Stimulated activated CD4-positive, alpha-beta T cell treated with anti-CD3 and anti-CD28 coated beads, Interleukin-4, amount 100 ng/mL, for 1 hour (primary cell): ENCODE measurements around the gene TMEM97.
"Not testable (repeated sequence)": the region's sequence is repeated elsewhere in the genome, so short reads cannot be mapped to it uniquely, and the experiment has no call there.

ENCODE experiments used
- DNase-seq: peaks from one replicate; pipeline ENCODE4 v3.0.0-alpha.2; 2020

TMEM97 gene

DNA sequence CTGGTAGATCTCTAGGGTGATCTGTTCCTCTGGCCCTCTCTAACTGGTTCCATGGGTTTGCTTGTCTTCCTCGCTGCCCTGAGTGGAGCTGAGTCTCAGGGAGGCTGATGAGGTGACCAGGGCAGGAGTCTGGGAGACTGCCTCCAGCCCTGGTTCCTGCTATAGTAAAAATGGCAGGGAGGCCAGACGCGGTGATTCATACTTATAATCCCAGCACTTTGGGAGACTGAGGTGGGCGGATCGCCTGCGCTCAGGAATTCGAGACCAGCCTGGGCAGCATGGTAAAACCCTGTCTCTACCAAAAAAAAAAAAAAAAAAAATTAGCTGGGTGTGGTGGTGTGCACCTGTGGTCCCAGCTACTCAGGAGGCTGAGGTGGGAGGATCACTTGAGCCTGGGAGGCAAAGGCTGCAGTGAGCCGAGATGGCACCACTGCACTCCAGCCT lies 19.8 kb downstream of the TMEM97 start:
- not testable (repeated sequence) for DNase-seq

DNA sequence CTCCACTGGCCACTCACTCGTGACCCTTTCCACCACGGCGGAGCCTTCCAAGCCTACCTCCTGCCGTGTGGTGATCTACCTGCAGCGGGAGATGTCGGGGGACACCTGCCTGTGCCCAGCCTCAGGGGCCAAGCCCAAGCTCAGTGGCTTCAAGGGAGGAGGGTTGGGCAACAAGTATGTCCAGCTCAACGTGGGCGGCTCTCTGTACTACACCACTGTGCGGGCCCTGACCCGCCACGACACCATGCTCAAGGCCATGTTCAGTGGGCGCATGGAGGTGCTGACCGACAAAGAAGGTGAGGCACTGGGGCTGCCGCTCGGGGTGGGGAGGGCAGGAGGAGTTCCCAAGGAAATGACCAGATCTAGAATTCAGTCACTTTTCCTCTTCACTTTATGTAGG lies 20.4 kb downstream of the TMEM97 start:
- DNase-seq, result no peak

DNA sequence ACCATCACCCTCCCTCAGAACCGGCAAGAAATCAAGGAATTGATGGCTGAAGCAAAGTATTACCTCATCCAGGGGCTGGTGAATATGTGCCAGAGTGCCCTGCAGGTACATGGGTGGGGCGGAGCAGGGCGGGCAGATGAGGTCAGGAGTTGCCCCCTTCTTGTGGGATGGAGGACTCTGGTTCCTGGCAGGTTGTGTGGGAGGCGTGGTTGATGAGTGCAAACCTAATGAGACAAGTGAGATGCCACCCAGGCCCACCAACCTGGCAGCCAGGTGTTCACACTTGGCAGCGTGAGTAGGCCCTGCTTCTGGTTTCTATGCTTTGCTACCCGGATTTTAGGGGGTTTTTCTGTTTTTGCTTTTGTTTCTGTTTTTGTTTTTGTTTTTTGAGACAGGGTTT lies 21.4 kb downstream of the TMEM97 start:
- no peak for DNase-seq

DNA sequence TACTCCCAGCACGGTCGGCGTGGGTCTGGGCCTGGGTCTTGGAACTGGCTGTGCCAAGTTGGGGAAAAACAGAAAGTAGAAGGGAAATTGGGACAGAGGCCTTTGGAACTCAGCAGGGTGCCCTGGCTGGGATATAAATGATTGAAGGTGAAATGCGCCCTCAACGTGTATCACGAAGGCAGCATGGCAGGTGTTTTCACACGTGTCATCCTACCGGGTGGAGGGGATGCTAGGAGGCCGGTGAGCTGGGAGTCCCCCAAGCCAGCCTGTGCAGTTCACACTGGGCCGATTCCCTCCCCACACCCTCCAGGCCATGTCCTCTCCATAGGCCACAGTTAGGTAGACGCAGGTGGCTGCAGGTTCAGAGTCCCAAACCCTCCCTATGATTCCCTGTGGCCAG lies 22.5 kb downstream of the TMEM97 start:
- no peak for DNase-seq

DNA sequence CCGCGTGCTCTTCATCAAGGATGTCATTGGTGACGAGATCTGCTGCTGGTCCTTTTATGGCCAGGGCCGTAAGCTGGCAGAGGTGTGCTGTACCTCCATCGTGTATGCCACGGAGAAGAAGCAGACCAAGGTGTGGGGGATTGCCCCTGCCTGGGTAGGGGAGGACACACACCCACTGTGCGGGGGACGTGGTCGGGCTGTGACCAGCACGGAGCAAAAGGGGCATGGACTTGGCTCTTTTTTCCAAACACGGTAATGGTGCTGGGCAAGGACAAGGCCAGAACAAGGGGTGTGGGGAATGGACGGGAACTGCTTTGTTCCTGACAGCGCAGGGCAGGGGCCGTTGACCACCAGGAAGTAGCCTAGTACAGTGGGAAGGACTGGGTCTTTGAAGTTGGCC lies 23.3 kb downstream of the TMEM97 start:
- no peak for DNase-seq

DNA sequence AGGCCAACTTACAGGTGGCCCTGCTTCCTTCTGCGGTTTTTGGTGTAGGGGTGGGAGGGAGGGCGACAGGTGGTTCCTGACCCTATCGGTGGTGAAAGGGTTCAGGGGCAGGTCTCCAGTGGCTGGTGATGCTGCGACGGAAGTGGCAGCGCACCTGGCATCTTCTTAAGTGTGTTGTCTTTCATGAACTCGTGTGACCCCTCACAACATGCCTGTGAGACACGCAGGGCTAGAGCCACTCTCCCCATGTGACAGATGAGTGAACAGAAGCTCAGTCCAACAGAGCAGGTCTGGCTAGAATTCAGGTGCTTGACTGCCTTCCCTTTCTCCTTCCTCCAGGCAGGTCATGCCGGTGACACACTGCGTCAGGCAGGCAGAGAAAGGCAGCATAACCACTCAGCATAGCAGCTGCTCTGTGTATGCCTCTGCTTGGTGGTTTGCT lies 24.5 kb downstream of the TMEM97 start:
- DNase-seq, result no peak

DNA sequence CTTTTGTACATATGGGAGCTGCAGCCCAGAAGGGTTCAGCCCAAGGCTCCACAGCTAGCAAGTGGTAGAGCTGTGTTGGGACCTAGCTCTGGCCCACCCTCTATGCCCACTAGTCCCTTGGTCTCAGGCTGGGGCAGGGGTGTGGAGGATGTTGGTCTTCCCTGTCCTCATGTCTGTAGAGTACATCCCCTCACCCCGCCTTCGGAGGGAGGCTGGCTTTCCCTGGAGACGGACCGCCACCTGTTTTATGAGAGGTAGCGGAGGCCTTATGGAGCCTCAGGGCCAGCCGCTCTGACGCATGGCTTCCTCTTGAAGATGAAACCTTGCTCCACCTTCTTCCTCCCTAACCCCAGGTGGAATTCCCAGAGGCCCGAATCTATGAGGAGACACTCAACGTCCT lies 25.0 kb downstream of the TMEM97 start:
- DNase-seq, result no peak

DNA sequence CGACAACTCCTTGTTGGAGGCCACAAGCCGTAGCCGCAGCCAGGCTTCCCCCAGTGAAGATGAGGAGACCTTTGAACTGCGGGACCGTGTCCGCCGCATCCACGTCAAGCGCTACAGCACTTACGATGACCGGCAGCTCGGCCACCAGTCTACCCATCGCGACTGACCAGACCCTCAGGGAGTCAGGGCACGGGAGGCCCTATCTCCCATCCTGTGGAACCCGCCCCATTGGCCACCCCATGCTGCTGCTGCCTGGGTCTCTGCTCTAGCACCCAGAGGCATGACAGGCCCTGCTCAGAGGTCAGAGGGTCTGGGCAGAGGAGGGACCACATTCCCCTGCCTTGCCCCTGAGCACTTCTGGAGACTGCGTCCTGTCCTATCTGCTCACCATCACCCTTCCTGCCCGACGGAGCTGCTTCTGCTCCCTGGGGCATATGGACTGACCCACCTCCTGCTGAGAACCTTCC lies 25.5 kb downstream of the TMEM97 start:
- DNase-seq, result no peak

DNA sequence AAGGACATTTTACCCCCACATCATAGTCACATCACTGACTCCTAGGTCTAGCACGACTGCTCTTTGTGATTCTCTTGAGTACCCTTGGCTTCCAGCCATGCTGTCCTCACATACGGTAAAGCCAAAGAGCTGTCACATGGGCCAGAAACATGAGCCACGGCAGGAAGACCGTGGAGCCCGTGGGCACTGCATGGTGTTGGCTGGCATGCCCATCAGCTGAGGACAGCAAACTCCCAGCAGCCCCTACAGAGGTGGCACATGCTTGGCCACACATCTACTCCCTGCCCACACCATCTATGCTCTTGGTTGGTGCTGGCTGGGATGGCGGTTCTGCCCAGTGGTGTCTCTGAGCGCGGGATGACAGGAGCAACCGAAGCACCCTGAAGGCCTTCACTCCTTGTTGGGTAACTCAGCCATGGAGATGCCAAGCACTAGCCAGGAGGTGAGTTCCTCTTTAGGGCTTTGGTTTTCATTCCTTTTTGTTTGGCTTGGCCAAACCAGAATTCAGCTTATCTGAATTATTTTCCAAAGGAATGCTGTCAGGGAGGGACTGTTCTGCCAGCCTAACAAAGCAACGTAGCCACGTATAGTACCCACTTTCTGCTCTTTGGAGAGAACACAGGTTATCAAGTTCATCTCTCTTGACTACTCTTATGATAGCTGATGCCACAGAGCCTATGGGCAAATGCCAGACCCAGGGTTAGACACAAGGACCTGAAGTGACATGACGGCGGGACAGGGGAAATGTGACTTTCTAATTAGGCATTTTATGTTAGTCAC lies 26.6 kb downstream of the TMEM97 start:
- DNase-seq, result no peak

DNA sequence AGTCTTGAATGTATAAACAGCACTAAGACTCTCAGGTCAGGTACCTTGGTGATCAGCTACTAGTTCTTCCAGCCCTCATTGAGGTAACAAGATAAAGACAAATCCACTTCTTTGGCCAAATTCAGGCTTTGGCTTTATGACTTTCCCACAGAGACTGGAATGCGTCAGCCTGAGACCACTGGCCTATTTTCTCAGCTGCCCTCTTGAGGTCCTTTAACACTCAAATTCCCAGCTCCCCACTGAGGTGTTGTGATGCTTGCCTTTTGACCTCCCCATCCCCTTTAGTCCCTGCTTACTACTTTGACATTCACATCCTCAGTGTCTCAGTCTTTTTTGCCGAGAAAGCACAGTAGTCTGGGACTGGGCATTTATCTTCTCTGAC lies 27.2 kb downstream of the TMEM97 start:
- no peak for DNase-seq

DNA sequence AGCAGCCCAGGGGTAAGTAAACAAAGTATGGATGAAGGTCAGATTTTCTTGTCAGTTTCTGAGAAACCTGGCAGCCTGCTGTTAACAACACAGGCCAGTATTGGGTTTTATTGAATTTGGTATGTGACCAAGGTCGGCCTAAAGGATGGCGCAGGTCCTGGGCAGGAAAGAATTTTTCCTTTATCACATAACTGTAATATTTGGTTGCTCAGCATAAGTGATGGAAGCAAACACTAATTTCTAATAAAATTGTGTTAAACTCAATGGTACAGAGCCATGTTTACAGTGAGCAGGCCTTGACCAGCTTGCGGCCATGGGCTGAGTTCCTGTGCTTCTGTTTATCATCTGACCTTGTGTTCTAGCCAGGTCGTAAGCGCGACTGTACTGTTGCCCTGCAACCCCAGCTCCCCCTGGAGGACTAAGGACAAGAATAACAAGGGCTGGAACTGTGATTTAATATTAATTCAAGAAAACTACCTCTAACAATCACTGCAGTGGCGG lies 27.8 kb downstream of the TMEM97 start:
- DNase-seq, result no peak

DNA sequence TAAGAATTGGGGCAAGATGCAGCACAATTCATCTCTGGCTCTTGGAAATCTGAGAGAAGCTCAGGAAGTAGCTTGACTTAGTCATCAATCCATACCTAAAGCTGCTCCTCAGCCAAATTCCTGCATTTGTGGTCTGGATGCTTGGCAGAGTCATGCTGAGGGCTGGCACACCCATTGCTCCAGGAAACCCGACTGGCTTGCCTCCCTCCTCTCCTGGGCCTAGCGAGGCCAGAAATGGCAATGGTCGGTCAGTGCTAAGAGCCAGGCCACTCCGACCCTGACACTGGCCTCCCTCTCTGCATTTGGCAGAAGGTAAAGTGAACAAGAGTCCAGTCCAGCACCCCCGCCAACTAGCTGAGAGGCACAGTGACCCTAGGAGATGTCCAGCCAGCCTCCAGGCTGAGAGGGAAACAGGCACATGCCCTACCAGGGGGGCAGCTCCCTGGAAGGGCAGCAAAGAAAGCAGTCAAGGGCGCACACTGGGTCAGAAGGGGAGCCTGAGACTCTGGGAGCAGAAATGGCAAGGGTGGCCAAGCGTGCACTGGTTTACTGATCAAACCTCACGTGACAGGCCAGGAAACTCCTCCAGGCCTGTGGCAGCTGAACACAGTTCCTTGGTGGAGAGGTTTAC lies 28.4 kb downstream of the TMEM97 start:
- no peak for DNase-seq

DNA sequence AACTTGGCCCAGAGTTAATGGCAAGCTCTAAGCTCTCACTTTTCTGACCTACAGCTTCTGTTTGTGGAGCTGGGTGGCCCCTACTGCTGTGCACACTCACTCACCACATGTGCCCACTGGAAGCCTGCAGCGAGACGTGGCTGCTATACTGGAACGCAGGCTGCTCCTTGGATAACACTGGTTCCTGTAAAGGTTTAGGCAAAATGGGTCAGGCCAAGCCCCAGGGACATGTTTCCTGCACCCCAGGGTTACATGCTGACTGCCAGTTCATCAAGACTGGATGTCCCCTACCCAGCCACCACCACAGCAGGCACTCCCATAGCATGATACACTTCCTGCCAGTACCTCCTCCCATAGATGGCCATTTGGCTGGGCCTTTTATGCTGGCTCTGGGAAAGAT lies 30.0 kb downstream of the TMEM97 start:
- DNase-seq, result no peak

DNA sequence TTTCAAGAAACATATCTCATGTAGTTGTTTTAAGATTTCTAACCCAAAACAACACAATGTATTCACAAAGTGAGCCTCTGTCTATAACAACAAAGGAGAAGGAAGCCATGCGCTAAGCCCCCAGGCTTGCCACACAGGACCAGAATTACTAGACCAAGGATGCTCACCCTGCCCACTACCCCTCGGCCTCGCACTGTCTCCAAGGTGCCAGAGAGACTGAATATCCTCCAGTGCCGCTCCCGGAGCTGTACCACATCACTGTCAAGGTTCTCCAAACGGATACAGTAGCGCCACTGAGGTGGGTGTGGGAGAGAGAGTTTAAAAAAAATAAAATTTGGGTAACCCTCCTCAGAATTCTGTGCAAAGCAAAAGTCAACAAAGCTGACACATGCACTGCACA lies 31.3 kb downstream of the TMEM97 start:
- no peak for DNase-seq

DNA sequence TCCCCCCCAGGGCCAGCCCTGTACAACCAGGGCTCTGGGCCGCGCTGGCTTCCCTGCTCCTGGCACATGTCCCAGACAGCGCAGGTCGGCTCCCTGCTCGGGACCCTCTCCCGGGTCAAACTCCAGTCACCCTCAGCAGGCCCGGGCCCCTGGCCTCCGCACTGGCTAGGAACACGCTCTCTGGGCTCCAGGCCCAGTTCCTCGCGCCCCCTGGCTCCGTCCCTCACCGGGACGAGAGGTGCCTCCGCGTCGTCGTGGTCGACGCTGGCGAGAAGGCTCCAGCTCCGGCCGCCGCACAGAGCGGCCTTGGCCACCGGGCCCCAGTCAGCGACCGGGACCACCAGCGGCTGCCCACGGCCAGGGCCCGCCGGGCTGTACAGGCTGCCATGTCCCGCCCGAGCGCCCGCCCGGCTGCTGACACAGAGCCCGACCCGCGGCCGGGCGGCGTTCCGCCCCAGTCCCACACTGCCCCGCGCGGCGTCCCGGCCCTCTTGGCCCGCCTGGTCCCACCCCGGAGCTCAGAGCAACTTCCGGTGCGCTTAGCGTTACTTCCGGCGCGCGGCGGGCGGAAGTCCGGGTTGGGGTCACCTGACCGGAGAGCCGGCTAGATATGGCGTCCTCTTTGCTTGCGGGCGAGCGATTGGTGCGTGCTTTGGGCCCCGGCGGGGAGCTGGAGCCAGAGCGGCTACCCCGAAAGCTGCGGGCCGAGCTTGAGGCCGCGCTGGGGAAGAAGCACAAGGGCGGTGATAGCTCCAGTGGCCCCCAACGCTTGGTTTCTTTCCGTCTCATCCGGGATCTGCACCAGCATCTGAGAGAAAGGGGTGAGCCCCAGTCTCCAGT lies 38.3 kb downstream of the TMEM97 start, which contains the start of gene POLDIP2:
Gene POLDIP2, minus strand, starts transcription at position 467 of the 840 bp plus-strand sequence. Its CDS starts 79 bp downstream, at position 388.
- DNase-seq, result peak; percentile 95

DNA sequence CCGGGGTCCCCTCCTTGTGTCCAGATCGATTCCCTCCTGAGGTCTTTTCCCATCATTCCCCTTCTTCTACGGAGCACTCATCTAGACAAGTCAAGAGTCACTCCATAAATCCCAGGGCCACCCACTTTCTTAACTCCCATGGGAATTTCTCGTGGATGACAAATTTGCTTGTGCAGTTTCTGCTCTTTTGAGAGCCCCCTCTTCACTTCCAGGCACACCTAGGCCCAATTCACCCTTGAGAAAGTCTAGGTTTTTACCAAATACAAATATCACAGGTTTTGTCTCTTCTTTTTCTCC lies 38.8 kb downstream of the TMEM97 start:
- no peak for DNase-seq

DNA sequence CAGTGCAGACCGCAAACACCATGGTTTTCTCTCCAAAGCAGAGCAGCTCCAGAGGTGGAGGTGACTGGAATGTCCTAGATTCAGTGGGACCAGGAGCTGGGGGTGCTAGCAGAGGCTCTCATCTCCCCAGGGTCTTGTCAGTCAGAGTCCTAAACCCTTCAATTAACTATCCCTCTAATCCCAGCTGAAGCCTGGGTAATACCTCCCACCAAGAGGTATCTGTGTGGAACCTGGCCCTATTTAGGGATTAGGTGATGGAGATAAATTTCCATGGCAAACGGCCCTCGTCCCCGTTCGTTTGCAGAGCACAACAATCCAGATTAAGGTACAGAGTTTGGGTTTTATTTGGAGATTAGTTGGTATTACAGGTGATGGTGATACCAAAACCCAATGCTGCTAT lies 44.2 kb downstream of the TMEM97 start:
- DNase-seq, result no peak

DNA sequence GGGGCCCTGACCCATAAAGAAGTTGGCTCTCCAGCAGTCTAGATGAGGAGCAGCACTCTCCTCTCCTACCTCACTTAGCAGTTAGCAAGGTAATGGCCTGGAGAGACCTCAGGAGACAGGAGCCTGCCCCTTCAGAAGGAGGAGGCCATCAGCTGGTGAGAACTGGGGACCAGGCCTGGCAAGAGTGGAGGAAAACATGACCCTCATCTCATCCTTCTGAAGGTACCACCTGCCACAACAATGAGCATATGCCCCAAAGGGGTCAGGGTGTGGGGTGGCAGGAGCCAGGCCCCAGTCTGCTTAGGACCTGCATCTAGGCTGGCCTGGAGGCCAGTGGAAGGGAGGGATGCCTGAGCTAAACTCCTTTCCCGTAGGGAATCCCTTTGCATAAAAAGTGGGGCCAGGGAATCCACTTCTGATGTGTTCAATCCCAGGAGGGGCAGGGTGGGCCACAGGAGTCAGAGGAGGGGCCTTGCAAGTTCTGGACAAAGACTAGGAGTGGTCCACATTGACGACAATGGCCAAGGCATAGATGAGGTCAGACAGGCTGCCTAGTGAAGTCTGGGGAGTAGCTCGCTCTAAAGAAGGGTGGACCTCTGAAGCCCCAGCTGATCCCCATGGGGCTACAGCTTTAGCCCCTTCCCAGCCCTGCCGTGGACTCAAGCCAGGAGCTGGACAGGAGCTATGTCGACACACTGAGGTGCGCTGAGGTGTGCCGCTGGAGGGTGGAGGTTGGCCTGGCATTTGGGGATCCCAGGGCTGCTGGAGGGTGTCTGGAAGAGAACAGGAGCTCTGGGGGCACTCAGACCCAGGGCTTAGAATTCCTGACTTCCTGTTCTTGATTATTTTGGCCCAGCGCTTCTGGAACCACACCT lies 45.0 kb downstream of the TMEM97 start:
- no peak for DNase-seq

DNA sequence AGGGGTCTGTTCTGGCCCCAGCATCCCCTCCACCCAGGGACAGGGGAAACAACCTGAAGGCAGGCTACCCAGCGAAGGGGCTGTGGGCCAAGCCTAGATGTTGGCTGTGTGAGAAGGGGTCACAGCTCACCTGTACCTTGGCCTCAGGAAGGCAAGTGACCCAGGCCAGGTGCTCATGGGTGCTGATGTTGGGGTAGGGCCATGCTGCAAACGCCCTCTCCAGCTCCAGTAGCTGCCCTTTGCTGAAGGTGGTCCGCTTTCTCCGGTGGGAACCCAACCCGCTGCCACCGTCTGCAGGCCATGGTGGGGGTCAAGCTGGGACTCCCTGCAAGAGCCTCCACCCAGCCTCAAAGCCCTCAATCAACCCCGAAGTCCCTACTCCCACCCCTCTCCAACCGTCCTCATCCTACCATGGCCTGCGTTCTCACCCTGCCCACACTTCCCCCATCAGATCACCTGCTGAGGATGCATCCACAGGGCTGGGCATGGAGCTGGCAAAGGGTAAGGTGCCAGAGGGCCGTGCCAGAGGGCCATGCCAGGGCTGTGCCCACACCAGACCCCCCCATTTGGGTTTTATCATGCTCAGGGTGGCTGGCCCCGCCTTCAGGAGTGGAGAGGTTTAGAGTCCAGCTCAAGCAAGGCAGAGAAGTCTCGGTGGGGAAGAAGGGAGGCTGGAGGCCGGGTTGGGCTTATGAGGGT lies 45.8 kb downstream of the TMEM97 start, which contains the start of gene SEBOX:
Gene SEBOX, minus strand, starts transcription at position 535 of the 699 bp plus-strand sequence. Its CDS starts 48 bp downstream, at position 487.
- DNase-seq, result no peak

DNA sequence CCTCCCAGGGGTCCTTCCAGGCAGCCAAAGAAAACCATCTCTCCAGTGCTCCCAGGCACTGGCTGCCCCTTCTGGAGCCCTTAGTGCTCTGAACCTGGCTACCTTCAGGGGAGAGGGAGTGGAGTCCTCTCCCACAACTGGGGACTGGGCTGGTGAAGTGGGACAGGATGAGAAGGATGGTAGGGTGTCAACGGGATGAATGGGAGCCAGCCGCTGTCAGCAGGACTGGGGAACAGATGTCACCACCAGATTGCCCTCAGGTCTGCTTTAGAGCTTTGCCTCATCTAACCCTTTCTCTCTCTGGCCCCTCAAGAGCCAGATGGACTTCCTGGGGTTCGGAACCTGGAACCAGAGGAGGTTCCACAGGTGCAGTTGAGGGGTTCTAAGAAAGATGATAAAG lies 46.5 kb downstream of the TMEM97 start:
- no peak for DNase-seq

DNA sequence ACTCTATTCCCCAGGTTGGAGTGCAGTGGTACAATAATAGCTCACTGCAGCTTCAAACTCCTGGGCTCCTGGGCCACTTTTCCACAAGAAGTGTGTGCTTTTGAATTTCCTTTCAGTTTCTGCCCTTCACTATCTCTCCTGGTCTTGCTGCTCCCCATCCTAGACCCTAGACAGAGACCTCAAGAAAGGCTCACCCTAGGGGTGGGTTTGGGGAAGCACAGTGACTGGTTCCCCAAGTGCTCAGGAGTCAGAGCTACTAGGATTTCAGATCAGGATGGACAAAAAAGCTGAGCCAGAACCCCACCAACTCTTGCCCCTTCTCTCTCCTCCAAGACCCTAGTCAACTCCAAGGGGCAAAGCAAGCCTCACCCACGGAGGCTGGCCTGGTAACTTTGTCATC lies 47.6 kb downstream of the TMEM97 start:
- DNase-seq, result no peak
